B cell (primary cell): ENCODE measurements around the gene RBM39.

ENCODE experiments used
- EZH2 ChIP-seq: IDR thresholded peaks from 2 replicates; pipeline ENCODE4 v1.6.1; 2012; ENCODE audit warnings: borderline replicate concordance, low read depth, mild to moderate bottlenecking, moderate library complexity, low read length; ENCODE audit not compliant: insufficient read depth, poor library complexity, severe bottlenecking
- TF ChIP-seq, protein P1 (sequence below): fragments of 200-600 bp; IDR thresholded peaks from one replicate; pipeline ENCODE4 v1.8.0; 2022; ENCODE audit warnings: antibody characterized with exemption, mild to moderate bottlenecking

- TF ChIP-seq, protein P1, sequence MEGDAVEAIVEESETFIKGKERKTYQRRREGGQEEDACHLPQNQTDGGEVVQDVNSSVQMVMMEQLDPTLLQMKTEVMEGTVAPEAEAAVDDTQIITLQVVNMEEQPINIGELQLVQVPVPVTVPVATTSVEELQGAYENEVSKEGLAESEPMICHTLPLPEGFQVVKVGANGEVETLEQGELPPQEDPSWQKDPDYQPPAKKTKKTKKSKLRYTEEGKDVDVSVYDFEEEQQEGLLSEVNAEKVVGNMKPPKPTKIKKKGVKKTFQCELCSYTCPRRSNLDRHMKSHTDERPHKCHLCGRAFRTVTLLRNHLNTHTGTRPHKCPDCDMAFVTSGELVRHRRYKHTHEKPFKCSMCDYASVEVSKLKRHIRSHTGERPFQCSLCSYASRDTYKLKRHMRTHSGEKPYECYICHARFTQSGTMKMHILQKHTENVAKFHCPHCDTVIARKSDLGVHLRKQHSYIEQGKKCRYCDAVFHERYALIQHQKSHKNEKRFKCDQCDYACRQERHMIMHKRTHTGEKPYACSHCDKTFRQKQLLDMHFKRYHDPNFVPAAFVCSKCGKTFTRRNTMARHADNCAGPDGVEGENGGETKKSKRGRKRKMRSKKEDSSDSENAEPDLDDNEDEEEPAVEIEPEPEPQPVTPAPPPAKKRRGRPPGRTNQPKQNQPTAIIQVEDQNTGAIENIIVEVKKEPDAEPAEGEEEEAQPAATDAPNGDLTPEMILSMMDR = no peak
- TF ChIP-seq EZH2 = no peak
Measured at GRCh38 chr20:35710039-35710438, 32.0 kb downstream of the RBM39 start.
